ENCODE measurements around the gene ZBTB25.

ZBTB25 gene

DNA sequence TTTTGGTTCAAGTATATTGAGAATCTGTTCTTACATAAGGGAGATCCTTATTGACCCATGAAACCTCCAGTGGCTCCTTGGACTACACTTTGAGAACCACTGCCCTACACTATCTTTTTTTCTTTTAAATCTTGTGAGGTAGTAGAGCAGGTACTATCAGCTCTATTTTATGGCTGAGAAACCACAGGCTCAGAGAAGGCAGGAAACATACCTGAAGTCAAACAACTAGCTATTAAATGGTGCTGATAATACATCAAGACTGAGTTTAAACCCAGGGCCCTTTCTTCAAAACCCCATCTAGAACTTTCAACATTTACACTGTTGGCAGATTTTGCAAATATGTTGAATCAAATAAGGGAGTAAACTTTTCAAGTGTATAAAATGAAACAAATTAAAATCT lies 6.9 kb downstream of the ZBTB25 start:
- H3K4me3 ChIP-seq (ENCODE audit: low read length): no peak overlapping the region
- DNase-seq (ENCODE audit: low read depth): no peak
- TF ChIP-seq, protein P1, sequence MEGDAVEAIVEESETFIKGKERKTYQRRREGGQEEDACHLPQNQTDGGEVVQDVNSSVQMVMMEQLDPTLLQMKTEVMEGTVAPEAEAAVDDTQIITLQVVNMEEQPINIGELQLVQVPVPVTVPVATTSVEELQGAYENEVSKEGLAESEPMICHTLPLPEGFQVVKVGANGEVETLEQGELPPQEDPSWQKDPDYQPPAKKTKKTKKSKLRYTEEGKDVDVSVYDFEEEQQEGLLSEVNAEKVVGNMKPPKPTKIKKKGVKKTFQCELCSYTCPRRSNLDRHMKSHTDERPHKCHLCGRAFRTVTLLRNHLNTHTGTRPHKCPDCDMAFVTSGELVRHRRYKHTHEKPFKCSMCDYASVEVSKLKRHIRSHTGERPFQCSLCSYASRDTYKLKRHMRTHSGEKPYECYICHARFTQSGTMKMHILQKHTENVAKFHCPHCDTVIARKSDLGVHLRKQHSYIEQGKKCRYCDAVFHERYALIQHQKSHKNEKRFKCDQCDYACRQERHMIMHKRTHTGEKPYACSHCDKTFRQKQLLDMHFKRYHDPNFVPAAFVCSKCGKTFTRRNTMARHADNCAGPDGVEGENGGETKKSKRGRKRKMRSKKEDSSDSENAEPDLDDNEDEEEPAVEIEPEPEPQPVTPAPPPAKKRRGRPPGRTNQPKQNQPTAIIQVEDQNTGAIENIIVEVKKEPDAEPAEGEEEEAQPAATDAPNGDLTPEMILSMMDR (IDR thresholded peaks at IDR 0.05; ENCODE audit: insufficient read depth, low read depth, low read length, missing control alignments): no peak

DNA sequence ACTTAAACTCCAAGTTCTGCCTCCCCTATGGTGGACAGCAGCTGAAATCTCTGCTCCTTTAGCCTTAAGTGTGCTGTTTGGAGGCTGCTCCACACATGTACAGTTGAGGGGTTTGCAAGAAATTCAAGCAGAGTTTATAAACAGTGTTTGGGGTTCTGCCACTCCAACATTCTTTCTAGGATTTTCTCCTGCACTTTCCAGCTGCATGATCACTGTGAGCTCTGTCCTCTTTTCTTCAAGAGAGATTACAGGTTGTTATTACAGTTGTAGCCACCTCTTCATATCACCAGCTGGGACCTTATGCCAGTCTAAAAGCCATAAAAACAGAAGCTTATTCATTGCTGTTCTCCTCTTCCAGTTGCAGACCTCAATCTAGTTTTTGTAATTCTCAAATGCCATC lies 8.4 kb downstream of the ZBTB25 start:
- TF ChIP-seq, protein P1 (IDR thresholded peaks at IDR 0.05; ENCODE audit: insufficient read depth, low read depth, low read length, missing control alignments): no peak
- DNase-seq (ENCODE audit: low read depth): no peak
- no peak overlapping the region for H3K4me3 ChIP-seq (ENCODE audit: low read length)

DNA sequence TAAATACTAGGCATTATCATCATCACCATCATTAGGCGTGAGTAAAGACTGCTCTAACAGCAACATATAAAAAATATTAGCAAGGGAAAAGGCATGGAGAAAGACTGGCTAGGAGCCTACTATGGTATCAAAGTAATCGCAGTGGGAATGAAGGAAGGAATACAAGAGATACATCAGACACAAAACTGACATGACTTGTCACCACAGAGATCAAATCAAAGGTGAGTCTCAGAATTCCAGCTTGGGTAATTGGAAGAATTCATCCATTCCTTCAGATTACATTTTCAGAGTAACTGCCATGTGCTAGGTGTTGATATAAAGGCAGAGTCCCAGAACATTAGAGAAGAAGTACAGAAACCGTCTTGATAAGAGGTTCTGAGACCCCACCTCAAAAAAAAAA lies 10.2 kb downstream of the ZBTB25 start:
- no peak for DNase-seq (ENCODE audit: low read depth)
- H3K4me3 ChIP-seq (ENCODE audit: low read length): no peak overlapping the region
- TF ChIP-seq, protein P1 (IDR thresholded peaks at IDR 0.05; ENCODE audit: insufficient read depth, low read depth, low read length, missing control alignments): no peak

DNA sequence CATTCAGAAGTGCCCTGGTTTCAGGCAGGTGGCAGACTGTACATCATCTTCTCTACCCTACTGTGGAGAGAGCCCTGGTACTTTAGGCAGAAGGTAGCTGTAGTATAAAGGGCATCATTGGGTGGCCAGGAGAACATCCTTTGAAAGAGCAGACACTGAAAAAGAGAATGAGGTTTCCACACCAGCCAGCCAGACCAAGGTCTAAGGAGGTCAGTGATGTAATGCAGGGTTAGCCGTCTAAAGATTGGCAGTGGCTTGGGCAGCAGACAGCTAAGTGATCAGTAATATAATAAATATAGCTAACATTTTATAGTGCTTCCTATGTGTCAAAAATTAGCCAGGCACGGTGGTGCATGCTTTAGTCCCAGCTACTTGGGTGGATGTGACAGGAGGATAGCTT lies 12.0 kb downstream of the ZBTB25 start:
- H3K4me3 ChIP-seq (ENCODE audit: low read length): no peak overlapping the region
- DNase-seq (ENCODE audit: low read depth): no peak
- TF ChIP-seq, protein P1 (IDR thresholded peaks at IDR 0.05; ENCODE audit: insufficient read depth, low read depth, low read length, missing control alignments): no peak

DNA sequence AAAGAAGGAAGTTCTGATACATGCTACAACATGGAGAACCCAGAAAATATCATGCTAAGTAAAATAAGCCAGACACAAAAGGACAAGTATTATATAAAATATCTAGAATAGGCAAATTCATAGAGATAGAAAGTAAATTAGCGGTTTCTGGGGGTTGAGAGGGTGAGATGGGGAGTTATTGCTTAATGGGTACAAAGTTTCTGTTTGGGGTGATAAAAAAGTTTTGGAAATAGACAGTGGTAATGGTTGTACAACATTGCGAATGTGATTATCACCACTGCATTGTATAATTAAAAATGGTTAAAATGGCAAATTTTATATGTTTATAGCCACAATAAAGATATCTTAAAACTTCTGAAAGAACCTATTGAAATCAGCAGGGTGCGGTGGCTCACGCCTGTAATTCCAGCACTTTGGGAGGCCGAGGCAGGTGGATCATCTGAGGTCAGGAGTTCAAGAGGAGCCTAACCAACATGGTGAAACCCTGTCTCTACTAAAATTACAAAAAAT lies 15.0 kb downstream of the ZBTB25 start:
- no peak for DNase-seq (ENCODE audit: low read depth)
- H3K4me3 ChIP-seq (ENCODE audit: low read length): no peak overlapping the region
- TF ChIP-seq, protein P1 (IDR thresholded peaks at IDR 0.05; ENCODE audit: insufficient read depth, low read depth, low read length, missing control alignments): no peak

DNA sequence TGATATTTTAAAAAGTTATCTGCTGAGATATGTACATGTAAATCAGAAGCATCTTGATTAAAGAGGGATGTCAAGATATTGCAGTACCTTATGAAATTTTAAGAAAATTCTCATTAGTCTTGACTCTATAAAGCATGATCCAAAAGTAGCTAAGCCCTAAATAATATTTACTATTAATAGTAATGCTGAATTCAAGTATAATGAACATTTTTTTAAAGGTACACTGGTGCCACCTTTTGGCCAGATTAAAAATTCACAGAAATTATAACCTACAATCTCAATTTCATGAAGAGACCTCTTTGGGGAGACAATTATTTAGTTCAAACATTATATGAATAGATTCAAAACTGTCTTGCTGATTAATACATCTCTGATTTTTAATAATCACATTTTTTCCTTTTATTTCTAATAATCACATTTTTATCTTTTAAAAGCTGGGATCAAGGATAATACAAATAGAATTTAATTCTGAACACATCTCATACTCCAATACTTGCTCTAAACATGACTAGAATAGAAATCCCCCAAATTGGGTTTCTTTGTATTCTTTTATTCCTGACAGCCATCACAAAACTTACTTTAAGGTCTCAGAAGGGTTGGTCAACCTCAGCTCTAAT lies 24.9 kb downstream of the ZBTB25 start:
- TF ChIP-seq, protein P1 (IDR thresholded peaks at IDR 0.05; ENCODE audit: insufficient read depth, low read depth, low read length, missing control alignments): peak; percentile 16
- DNase-seq (ENCODE audit: low read depth): peak; percentile 19
- no peak overlapping the region for H3K4me3 ChIP-seq (ENCODE audit: low read length)

DNA sequence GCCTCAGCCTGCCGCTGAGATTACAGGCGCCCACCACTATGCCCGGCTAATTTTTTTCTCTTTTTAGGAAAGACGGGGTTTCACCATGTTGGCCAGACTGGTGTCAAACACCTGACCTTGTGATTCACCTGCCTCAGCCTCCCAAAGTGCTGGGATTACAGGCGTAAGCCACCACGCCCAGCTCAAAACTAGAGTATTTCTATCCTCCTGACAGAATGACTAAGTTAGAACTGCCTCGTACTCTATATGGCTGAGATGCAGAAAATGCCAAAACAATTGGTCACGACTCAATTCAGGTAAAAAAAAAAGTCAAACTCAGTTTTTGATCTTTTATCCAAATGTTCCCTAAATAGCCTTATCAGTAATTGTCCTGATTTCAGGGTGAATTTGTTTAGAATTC lies 27.2 kb downstream of the ZBTB25 start:
- H3K4me3 ChIP-seq (ENCODE audit: low read length): no peak overlapping the region
- DNase-seq (ENCODE audit: low read depth): peak; percentile 23
- TF ChIP-seq, protein P1 (IDR thresholded peaks at IDR 0.05; ENCODE audit: insufficient read depth, low read depth, low read length, missing control alignments): no peak
